GM21717 (cell line): Measurements from ENCODE around the gene WEE2.
"Not testable (repeated sequence)": the region's sequence is repeated elsewhere in the genome, so short reads cannot be mapped to it uniquely, and the experiment has no call there.

ENCODE experiments used
- ATAC-seq: cut with Tn5 transposase; IDR thresholded peaks from one replicate; pipeline ENCODE4 v1.9.1; 2021; ENCODE audit warnings: mild to moderate bottlenecking, moderate library complexity; ENCODE audit not compliant: unreplicated experiment

Gene WEE2

GRCh38 chr7:141689072-141689825, 18.9 kb upstream of the WEE2 start:
- not testable (repeated sequence) for ATAC-seq

GRCh38 chr7:141691540-141691939, 16.6 kb upstream of the WEE2 start:
- ATAC-seq: no peak

- ATAC-seq: no peak
Observed at GRCh38 chr7:141691961-141692360, 16.2 kb upstream of the WEE2 start.

GRCh38 chr7:141693082-141693481, 15.1 kb upstream of the WEE2 start:
- ATAC-seq: no peak

- no peak for ATAC-seq
Observed at GRCh38 chr7:141695803-141696289, 12.3 kb upstream of the WEE2 start.

GRCh38 chr7:141696348-141696747, 11.8 kb upstream of the WEE2 start:
- ATAC-seq: no peak

- no peak for ATAC-seq
Observed at GRCh38 chr7:141697211-141697871, 10.8 kb upstream of the WEE2 start.

GRCh38 chr7:141698247-141699015, 9.7 kb upstream of the WEE2 start:
- ATAC-seq: no peak

- no peak for ATAC-seq
Observed at GRCh38 chr7:141699860-141700259, 8.3 kb upstream of the WEE2 start.

- no peak for ATAC-seq
Observed at GRCh38 chr7:141700296-141700847, 7.8 kb upstream of the WEE2 start.

- peak; percentile 0 for ATAC-seq
Observed at GRCh38 chr7:141700848-141701371, 7.2 kb upstream of the WEE2 start.

- ATAC-seq: peak; percentile 86
Observed at GRCh38 chr7:141701489-141702046, 6.6 kb upstream of the WEE2 start.

GRCh38 chr7:141702047-141702567, 6.0 kb upstream of the WEE2 start, which contains the start of gene DENND11:
DENND11 (minus strand) TSS chr7:141702166; CDS start chr7:141702153, 13 bp downstream.
- peak; percentile 76 for ATAC-seq

GRCh38 chr7:141702892-141703291, 5.3 kb upstream of the WEE2 start:
- ATAC-seq: no peak

- ATAC-seq: no peak
Observed at GRCh38 chr7:141704112-141704511, 4.0 kb upstream of the WEE2 start.

GRCh38 chr7:141704741-141705140, 3.4 kb upstream of the WEE2 start:
- no peak for ATAC-seq

GRCh38 chr7:141706239-141707064, 1.7 kb upstream of the WEE2 start:
- ATAC-seq: no peak

GRCh38 chr7:141709318-141709717, 1.2 kb downstream of the WEE2 start:
- ATAC-seq: no peak

GRCh38 chr7:141709749-141710148, 1.6 kb downstream of the WEE2 start:
- ATAC-seq: no peak
